ENCODE data around the gene WDR54. TPM values are rescaled to one million over a fixed set of nuclear protein-coding genes. Genes with fewer than 3 reads are reported as not detected.

WDR54 gene
- total and polyA plus RNA-seq, 10 of the 15 experiments (the other 5 are each of a cell fraction or from before 2014, with no cell fraction given), result 38.2 to 116 (median 89.1) TPM

DNA sequence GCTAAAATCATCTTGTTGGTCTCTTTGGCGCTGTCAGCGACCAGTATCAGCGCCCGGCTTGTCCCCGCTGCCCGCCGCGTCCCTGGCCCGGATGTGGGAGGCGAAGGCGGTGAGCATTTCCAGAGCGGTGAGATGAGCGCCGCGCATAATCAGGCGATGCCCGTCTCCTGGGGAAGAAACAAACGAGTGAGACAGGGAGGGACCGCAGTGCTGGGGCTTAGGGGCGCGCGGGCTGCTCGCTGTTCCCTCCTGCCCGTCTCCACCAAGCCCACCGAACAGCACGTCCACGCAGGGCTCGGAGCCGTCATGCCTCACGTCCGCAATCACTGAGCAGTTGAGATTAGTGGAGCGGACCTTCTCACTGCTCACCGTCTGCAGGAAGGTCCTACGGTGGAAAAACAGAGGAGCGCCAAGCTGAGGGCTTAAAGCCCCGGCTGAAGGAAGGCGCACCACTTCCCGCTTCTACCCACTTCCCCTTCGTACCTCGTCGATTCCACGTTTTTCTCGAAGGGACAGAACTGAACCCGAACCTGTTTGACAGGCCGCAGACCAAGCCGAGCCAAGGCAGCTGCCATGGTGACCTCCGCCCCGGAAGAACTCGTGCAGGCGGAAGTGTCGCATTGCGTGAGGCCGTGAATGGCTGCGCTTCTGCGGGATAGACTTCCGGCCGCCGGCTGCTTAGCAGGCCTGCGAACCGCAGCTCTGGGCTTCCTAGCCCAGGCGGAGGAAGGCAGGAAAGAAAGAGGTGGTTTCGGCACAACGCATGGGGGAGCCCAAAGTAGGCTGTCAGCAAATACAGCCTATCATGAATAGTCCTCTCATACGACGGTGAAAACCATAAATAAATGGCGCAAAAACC, 50.8 kb downstream of the WDR54 start, which contains the start of gene MRPL53 (continued):
- TF ChIP-seq, protein P1, sequence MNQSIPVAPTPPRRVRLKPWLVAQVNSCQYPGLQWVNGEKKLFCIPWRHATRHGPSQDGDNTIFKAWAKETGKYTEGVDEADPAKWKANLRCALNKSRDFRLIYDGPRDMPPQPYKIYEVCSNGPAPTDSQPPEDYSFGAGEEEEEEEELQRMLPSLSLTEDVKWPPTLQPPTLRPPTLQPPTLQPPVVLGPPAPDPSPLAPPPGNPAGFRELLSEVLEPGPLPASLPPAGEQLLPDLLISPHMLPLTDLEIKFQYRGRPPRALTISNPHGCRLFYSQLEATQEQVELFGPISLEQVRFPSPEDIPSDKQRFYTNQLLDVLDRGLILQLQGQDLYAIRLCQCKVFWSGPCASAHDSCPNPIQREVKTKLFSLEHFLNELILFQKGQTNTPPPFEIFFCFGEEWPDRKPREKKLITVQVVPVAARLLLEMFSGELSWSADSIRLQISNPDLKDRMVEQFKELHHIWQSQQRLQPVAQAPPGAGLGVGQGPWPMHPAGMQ (IDR thresholded peaks at IDR 0.05; ENCODE audit: borderline replicate concordance), result no peak
- TF ChIP-seq, protein P2, sequence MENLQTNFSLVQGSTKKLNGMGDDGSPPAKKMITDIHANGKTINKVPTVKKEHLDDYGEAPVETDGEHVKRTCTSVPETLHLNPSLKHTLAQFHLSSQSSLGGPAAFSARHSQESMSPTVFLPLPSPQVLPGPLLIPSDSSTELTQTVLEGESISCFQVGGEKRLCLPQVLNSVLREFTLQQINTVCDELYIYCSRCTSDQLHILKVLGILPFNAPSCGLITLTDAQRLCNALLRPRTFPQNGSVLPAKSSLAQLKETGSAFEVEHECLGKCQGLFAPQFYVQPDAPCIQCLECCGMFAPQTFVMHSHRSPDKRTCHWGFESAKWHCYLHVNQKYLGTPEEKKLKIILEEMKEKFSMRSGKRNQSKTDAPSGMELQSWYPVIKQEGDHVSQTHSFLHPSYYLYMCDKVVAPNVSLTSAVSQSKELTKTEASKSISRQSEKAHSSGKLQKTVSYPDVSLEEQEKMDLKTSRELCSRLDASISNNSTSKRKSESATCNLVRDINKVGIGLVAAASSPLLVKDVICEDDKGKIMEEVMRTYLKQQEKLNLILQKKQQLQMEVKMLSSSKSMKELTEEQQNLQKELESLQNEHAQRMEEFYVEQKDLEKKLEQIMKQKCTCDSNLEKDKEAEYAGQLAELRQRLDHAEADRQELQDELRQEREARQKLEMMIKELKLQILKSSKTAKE (IDR thresholded peaks at IDR 0.05; ENCODE audit: low read depth, poor library complexity, severe bottlenecking), result peak; percentile 13
- TF ChIP-seq SIX5 (IDR thresholded peaks at IDR 0.05; ENCODE audit: low read depth, low read length, severe bottlenecking) (peak; percentile 63), RELA (IDR thresholded peaks at IDR 0.05; ENCODE audit: borderline replicate concordance, partially characterized antibody) (peak; percentile 50), ZNF207 (IDR thresholded peaks at IDR 0.05; ENCODE audit: borderline replicate concordance) (peak; percentile 85; the same call in 1 of the 2 replicates), NFIC (IDR thresholded peaks at IDR 0.05; ENCODE audit: low read depth, low read length) (0 out of 2 replicates have a peak, but pooled peaks have one; percentile 48), TAF1 (IDR thresholded peaks at IDR 0.05; ENCODE audit: borderline replicate concordance, low read depth, low read length) (peak; percentile 88), TCF3 (IDR thresholded peaks at IDR 0.05; ENCODE audit: borderline replicate concordance, insufficient read depth, low read depth, low read length) (peak; percentile 82; the same call in 1 of the 2 replicates), STAT1 (conservative IDR thresholded peaks at IDR 0.05) (peak; percentile 88; the same call in 1 of the 2 replicates), NFYA (IDR thresholded peaks at IDR 0.05; ENCODE audit: borderline replicate concordance, low read depth, low read length) (no peak)
- TF ChIP-seq, protein P3, sequence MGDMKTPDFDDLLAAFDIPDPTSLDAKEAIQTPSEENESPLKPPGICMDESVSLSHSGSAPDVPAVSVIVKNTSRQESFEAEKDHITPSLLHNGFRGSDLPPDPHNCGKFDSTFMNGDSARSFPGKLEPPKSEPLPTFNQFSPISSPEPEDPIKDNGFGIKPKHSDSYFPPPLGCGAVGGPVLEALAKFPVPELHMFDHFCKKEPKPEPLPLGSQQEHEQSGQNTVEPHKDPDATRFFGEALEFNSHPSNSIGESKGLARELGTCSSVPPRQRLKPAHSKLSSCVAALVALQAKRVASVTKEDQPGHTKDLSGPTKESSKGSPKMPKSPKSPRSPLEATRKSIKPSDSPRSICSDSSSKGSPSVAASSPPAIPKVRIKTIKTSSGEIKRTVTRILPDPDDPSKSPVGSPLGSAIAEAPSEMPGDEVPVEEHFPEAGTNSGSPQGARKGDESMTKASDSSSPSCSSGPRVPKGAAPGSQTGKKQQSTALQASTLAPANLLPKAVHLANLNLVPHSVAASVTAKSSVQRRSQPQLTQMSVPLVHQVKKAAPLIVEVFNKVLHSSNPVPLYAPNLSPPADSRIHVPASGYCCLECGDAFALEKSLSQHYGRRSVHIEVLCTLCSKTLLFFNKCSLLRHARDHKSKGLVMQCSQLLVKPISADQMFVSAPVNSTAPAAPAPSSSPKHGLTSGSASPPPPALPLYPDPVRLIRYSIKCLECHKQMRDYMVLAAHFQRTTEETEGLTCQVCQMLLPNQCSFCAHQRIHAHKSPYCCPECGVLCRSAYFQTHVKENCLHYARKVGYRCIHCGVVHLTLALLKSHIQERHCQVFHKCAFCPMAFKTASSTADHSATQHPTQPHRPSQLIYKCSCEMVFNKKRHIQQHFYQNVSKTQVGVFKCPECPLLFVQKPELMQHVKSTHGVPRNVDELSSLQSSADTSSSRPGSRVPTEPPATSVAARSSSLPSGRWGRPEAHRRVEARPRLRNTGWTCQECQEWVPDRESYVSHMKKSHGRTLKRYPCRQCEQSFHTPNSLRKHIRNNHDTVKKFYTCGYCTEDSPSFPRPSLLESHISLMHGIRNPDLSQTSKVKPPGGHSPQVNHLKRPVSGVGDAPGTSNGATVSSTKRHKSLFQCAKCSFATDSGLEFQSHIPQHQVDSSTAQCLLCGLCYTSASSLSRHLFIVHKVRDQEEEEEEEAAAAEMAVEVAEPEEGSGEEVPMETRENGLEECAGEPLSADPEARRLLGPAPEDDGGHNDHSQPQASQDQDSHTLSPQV (IDR thresholded peaks at IDR 0.05), result peak; percentile 71; the same call in 1 of the 2 replicates
- TF ChIP-seq, protein P4, sequence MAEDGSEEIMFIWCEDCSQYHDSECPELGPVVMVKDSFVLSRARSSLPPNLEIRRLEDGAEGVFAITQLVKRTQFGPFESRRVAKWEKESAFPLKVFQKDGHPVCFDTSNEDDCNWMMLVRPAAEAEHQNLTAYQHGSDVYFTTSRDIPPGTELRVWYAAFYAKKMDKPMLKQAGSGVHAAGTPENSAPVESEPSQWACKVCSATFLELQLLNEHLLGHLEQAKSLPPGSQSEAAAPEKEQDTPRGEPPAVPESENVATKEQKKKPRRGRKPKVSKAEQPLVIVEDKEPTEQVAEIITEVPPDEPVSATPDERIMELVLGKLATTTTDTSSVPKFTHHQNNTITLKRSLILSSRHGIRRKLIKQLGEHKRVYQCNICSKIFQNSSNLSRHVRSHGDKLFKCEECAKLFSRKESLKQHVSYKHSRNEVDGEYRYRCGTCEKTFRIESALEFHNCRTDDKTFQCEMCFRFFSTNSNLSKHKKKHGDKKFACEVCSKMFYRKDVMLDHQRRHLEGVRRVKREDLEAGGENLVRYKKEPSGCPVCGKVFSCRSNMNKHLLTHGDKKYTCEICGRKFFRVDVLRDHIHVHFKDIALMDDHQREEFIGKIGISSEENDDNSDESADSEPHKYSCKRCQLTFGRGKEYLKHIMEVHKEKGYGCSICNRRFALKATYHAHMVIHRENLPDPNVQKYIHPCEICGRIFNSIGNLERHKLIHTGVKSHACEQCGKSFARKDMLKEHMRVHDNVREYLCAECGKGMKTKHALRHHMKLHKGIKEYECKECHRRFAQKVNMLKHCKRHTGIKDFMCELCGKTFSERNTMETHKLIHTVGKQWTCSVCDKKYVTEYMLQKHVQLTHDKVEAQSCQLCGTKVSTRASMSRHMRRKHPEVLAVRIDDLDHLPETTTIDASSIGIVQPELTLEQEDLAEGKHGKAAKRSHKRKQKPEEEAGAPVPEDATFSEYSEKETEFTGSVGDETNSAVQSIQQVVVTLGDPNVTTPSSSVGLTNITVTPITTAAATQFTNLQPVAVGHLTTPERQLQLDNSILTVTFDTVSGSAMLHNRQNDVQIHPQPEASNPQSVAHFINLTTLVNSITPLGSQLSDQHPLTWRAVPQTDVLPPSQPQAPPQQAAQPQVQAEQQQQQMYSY (CRISPR knock-in tag; IDR thresholded peaks at IDR 0.05), result no peak
- TF ChIP-seq, protein P5, sequence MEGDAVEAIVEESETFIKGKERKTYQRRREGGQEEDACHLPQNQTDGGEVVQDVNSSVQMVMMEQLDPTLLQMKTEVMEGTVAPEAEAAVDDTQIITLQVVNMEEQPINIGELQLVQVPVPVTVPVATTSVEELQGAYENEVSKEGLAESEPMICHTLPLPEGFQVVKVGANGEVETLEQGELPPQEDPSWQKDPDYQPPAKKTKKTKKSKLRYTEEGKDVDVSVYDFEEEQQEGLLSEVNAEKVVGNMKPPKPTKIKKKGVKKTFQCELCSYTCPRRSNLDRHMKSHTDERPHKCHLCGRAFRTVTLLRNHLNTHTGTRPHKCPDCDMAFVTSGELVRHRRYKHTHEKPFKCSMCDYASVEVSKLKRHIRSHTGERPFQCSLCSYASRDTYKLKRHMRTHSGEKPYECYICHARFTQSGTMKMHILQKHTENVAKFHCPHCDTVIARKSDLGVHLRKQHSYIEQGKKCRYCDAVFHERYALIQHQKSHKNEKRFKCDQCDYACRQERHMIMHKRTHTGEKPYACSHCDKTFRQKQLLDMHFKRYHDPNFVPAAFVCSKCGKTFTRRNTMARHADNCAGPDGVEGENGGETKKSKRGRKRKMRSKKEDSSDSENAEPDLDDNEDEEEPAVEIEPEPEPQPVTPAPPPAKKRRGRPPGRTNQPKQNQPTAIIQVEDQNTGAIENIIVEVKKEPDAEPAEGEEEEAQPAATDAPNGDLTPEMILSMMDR (IDR thresholded peaks at IDR 0.05 in 2 of 3, conservative IDR thresholded peaks at IDR 0.05 in 1 of 3; ENCODE audit: control insufficient read depth in 2 of 3, extremely low read depth in 1 of 3, insufficient read depth in 1 of 3, low read depth in 3 of 3, low read length in 3 of 3), result no peak

All from GM12878 (cell line).